Gastrocnemius medialis (tissue), 4 donors: ENCODE data around the gene PLD4. TPM values are rescaled to one million over a fixed set of nuclear protein-coding genes. Genes with fewer than 3 reads are reported as not detected.
A peak's percentile ranks its signal among the peaks of the same experiment; 100 is the strongest.

ENCODE experiments used
- ATAC-seq, 2 donors: fragments of 150-250 bp; one replicate each; pipeline ENCODE4 v1.9.1; 2016
- DNase-seq, 2 donors: peaks; one replicate each; pipeline ENCODE4 v3.0.0-alpha.2; 2019
- H3K27ac ChIP-seq, 4 donors: fragments of 200-600 bp; sonication (generic); 1 replicate in 1 of 4; 2 replicates in 3 of 4; pipeline ENCODE4 v1.5.1; 2016 to 2018; ENCODE audit warnings: mild to moderate bottlenecking in 2 of 4, moderate library complexity in 1 of 4
- H3K27me3 ChIP-seq, 3 donors: fragments of 200-600 bp; sonication (generic) in 2 of 3; 1 replicate in 1 of 3; 2 replicates in 2 of 3; pipeline versions ENCODE4 v1.5.1 to v1.6.0; 2016 to 2019; ENCODE audit warnings: mild to moderate bottlenecking in 1 of 3, moderate library complexity in 1 of 3
- H3K36me3 ChIP-seq, 2 donors: fragments of 200-600 bp; sonication (generic) in 1 of 2; one replicate each; pipeline ENCODE4 v1.5.1; 2017 to 2018
- H3K4me1 ChIP-seq, 2 donors: fragments of 200-600 bp; sonication (generic) in 1 of 2; one replicate each; pipeline ENCODE4 v1.5.1; 2016 to 2017; ENCODE audit warnings: mild to moderate bottlenecking in 2 of 2
- H3K4me3 ChIP-seq, 4 donors: fragments of 200-600 bp; sonication (generic) in 3 of 4; 1 replicate in 1 of 4; 2 replicates in 3 of 4; pipeline ENCODE4 v1.5.1; 2016 to 2019; ENCODE audit warnings: mild to moderate bottlenecking in 2 of 4
- H3K9me3 ChIP-seq, 3 donors: fragments of 200-600 bp; sonication (generic) in 2 of 3; 1 replicate in 1 of 3; 2 replicates in 2 of 3; pipeline ENCODE4 v1.5.1; 2016 to 2019
- CTCF ChIP-seq, 5 experiments: fragments of 450-650 bp in 3 of 5; fragments of 200-600 bp in 2 of 5; sonication (generic) in 2 of 5; IDR thresholded peaks in 4 of 5; conservative IDR thresholded peaks in 1 of 5; 1 replicate in 4 of 5; 2 replicates in 1 of 5; pipeline ENCODE4 v1.5.1; 2016 to 2019; ENCODE audit warnings: antibody characterized with exemption in 5 of 5, mild to moderate bottlenecking in 3 of 5, moderate library complexity in 3 of 5
- POLR2A ChIP-seq, 2 donors: fragments of 450-650 bp; IDR thresholded peaks; one replicate each; pipeline ENCODE4 v1.6.1; 2017; ENCODE audit warnings: antibody characterized with exemption in 2 of 2, mild to moderate bottlenecking in 2 of 2, moderate library complexity in 2 of 2
- in situ Hi-C, 4 donors: fragments of 200-750 bp; cut with MboI; loops; one replicate each; pipeline versions ENCODE4 v1.15.0 to v1.8.0; 2017; ENCODE audit warnings: low sequenced_read_pairs in 4 of 4
- intact Hi-C: fragments of 100-400 bp; cut with DNase I; formaldehyde crosslinking; loops from one replicate; pipeline ENCODE4 v1.15.1; 2023; ENCODE audit warnings: low total_unique reads
- total RNA-seq, 4 donors: library from RNA; depleted of rRNA; stranded (reverse); fragments of >200 nt; gene quantifications; one replicate each; pipeline versions ENCODE4 v1.1.0 to v1.2.3, GENCODE V29; 2016

The PLD4 gene
- total RNA-seq, 4 donors from 2014 or later, result not detected

- intact Hi-C loops, result no loop called here
- Histone ChIP-seq H3K36me3 (peaks cover 0 to under 1% of the 10 kb centered on the region in 2 donors), H3K27ac (no peak overlapping the region), H3K27me3 (no peaks in the 10 kb centered on the region), H3K4me1 (no peaks in the 10 kb centered on the region), H3K9me3 (no peaks in the 10 kb centered on the region), H3K4me3 (no peak overlapping the region)
- ATAC-seq (no peak), DNase-seq (no peak)
- in situ Hi-C loops, result no loop called here
- TF ChIP-seq POLR2A (IDR thresholded peaks at IDR 0.05) (no peak), CTCF (IDR thresholded peaks at IDR 0.05 in 4 of 5, conservative IDR thresholded peaks at IDR 0.05 in 1 of 5) (no peak)
Measured at GRCh38 chr14:104893435-104894207, 31.1 kb upstream of the PLD4 start.

- H3K9me3 ChIP-seq, result no peaks in the 10 kb centered on the region
- H3K4me1 ChIP-seq, result no peaks in the 10 kb centered on the region
- no peak for TF ChIP-seq CTCF (IDR thresholded peaks at IDR 0.05 in 4 of 5, conservative IDR thresholded peaks at IDR 0.05 in 1 of 5)
- no peak for TF ChIP-seq POLR2A (IDR thresholded peaks at IDR 0.05)
- H3K4me3 ChIP-seq, result no peak overlapping the region
- intact Hi-C loops (no loop called here), in situ Hi-C loops (no loop called here)
- H3K27me3 ChIP-seq, result no peaks in the 10 kb centered on the region
- no peak overlapping the region for H3K27ac ChIP-seq
- DNase-seq, result no peak
- H3K36me3 ChIP-seq, result no peaks in the 10 kb centered on the region
- ATAC-seq, result no peak
Measured at GRCh38 chr14:104894331-104895206, 30.1 kb upstream of the PLD4 start.

GRCh38 chr14:104895207-104895785 is 29.4 kb upstream of the PLD4 start:
- Histone ChIP-seq H3K36me3 (no peaks in the 10 kb centered on the region), H3K9me3 (no peaks in the 10 kb centered on the region), H3K27ac (no peak overlapping the region), H3K4me3 (no peak overlapping the region), H3K27me3 (no peaks in the 10 kb centered on the region), H3K4me1 (no peaks in the 10 kb centered on the region)
- intact Hi-C loops, result no loop called here
- no peak for DNase-seq
- ATAC-seq, result no peak
- in situ Hi-C loops, result no loop called here
- TF ChIP-seq CTCF (IDR thresholded peaks at IDR 0.05 in 4 of 5, conservative IDR thresholded peaks at IDR 0.05 in 1 of 5) (no peak), POLR2A (IDR thresholded peaks at IDR 0.05) (no peak)

- Histone ChIP-seq H3K9me3 (no peaks in the 10 kb centered on the region), H3K4me1 (no peaks in the 10 kb centered on the region), H3K36me3 (no peaks in the 10 kb centered on the region), H3K27ac (no peak overlapping the region), H3K4me3 (no peak overlapping the region), H3K27me3 (no peaks in the 10 kb centered on the region)
- TF ChIP-seq CTCF (IDR thresholded peaks at IDR 0.05 in 4 of 5, conservative IDR thresholded peaks at IDR 0.05 in 1 of 5) (no peak), POLR2A (IDR thresholded peaks at IDR 0.05) (no peak)
- DNase-seq, result peak in 1 of 2 donors; percentile 12
- intact Hi-C loops, result no loop called here
- ATAC-seq, result no peak
- in situ Hi-C loops, result no loop called here
Measured at GRCh38 chr14:104895786-104896661, 28.7 kb upstream of the PLD4 start.
